Measurements from ENCODE around the gene PABPC1L.

PABPC1L gene

GRCh38 chr20:44966030-44966961, 56.4 kb downstream of the PABPC1L start, which contains the start of gene STK4:
TSS of gene STK4 (plus strand) at chr20:44966512. CDS start at chr20:44966569, 57 bp downstream.
- peak; percentile 95 for DNase-seq (ENCODE audit: low spot score)

GRCh38 chr20:44967207-44967807, 57.4 kb downstream of the PABPC1L start:
- DNase-seq (ENCODE audit: low spot score): no peak

- no peak for DNase-seq (ENCODE audit: low spot score)
These were observed 59.5 kb downstream of the PABPC1L start for GRCh38 chr20:44969300-44969894.

GRCh38 chr20:44970243-44970757, 60.4 kb downstream of the PABPC1L start:
- no peak for DNase-seq (ENCODE audit: low spot score)

GRCh38 chr20:44973053-44973452, 63.2 kb downstream of the PABPC1L start:
- no peak for DNase-seq (ENCODE audit: low spot score)

- DNase-seq (ENCODE audit: low spot score): no peak
These were observed 66.8 kb downstream of the PABPC1L start for GRCh38 chr20:44976698-44977097.

- DNase-seq (ENCODE audit: low spot score): no peak
These were observed 69.3 kb downstream of the PABPC1L start for GRCh38 chr20:44979090-44979621.

GRCh38 chr20:44981736-44982406, 72.0 kb downstream of the PABPC1L start:
- DNase-seq (ENCODE audit: low spot score): no peak

- no peak for DNase-seq (ENCODE audit: low spot score)
These were observed 73.3 kb downstream of the PABPC1L start for GRCh38 chr20:44983093-44983674.

GRCh38 chr20:44988631-44989171, 78.8 kb downstream of the PABPC1L start:
- no peak for DNase-seq (ENCODE audit: low spot score)

All from SK-N-DZ (cell line).